Suprapubic skin (tissue), 4 donors: ENCODE results near the gene CCDC13.

ENCODE experiments used
- CTCF ChIP-seq, 2 donors: fragments of 200-600 bp in 1 of 2; fragments of 450-650 bp in 1 of 2; sonication (generic) in 1 of 2; IDR thresholded peaks; one replicate each; pipeline ENCODE4 v1.5.1; 2016 to 2019; ENCODE audit warnings: antibody characterized with exemption in 2 of 2, mild to moderate bottlenecking in 1 of 2, moderate library complexity in 1 of 2
- EP300 ChIP-seq: sonication (generic); formaldehyde crosslinking; IDR thresholded peaks from one replicate; pipeline ENCODE4 v1.6.1; 2017; ENCODE audit warnings: antibody characterized with exemption
- POLR2A ChIP-seq, 2 donors: fragments of 450-650 bp; IDR thresholded peaks; one replicate each; pipeline ENCODE4 v1.6.1; 2017; ENCODE audit warnings: antibody characterized with exemption in 2 of 2, mild to moderate bottlenecking in 2 of 2, moderate library complexity in 2 of 2
- POLR2AphosphoS5 ChIP-seq, 3 donors: sonication (generic); formaldehyde crosslinking; IDR thresholded peaks; one replicate each; pipeline ENCODE4 v1.6.1; 2017; ENCODE audit warnings: antibody characterized with exemption in 3 of 3

- TF ChIP-seq EP300 (no peak), CTCF (IDR thresholded peaks at IDR 0.05) (no peak), POLR2A (IDR thresholded peaks at IDR 0.05) (no peak), POLR2AphosphoS5 (IDR thresholded peaks at IDR 0.05) (no peak)
Measured at GRCh38 chr3:42742259-42742658, 30.8 kb downstream of the CCDC13 start.
